B cell (primary cell): ENCODE results near the gene PRR35. TPM values are rescaled to one million over a fixed set of nuclear protein-coding genes. Genes with fewer than 3 reads are reported as not detected.

Experiments used
- ATAC-seq: fragments of 200-7000 bp; cut with Tn5 transposase; one replicate; pipeline ENCODE4 v1.10.0; 2021; ENCODE audit warnings: low read depth, mild to moderate bottlenecking, moderate number of reproducible peaks, moderate library complexity
- CTCF ChIA-PET: fragments of 350-600 bp; sonication (Branson Sonifier 250); formaldehyde crosslinking; loops from one replicate; lab custom pipeline; 2021; ENCODE audit warnings: antibody characterized with exemption, inconsistent platforms; lab: Charles Lee
- POLR2A ChIA-PET: fragments of 350-600 bp; sonication (Branson Sonifier 250); formaldehyde crosslinking; loops from one replicate; lab custom pipeline; 2021; ENCODE audit warnings: antibody characterized with exemption; lab: Charles Lee
- DNase-seq: peaks from one replicate; pipeline ENCODE4 v3.0.0; 2013
- H2AFZ ChIP-seq: 2 replicates; pipeline ENCODE4 v1.6.1; 2012; ENCODE audit warnings: mild to moderate bottlenecking, low read depth, low read length; ENCODE audit not compliant: insufficient read depth, poor library complexity, severe bottlenecking
- H3K27ac ChIP-seq, 2 donors: 1 replicate in 1 of 2; 2 replicates in 1 of 2; pipeline ENCODE4 v1.5.1; 2012 to 2013; ENCODE audit warnings: low read length in 2 of 2, mild to moderate bottlenecking in 2 of 2, moderate library complexity in 1 of 2
- H3K27me3 ChIP-seq, 4 experiments: fragments of 200-600 bp in 1 of 4; sonication (generic) in 1 of 4; replicated peaks in 1 of 4; 1 replicate in 2 of 4; 2 replicates in 2 of 4; pipeline versions ENCODE4 v1.6.1 to v1.7.0; 2013 to 2016; ENCODE audit warnings: low read length in 3 of 4, mild to moderate bottlenecking in 2 of 4, mixed read lengths in 1 of 4, moderate library complexity in 1 of 4; ENCODE audit not compliant: insufficient read depth in 4 of 4, control insufficient read depth in 3 of 4; ENCODE audit errors: control extremely low read depth in 1 of 4
- H3K36me3 ChIP-seq, 2 experiments: replicated peaks in 1 of 2; 1 replicate in 1 of 2; 2 replicates in 1 of 2; pipeline versions ENCODE4 v1.6.1 to v1.7.1; 2013; ENCODE audit warnings: low read length in 1 of 2; ENCODE audit not compliant: insufficient read depth in 2 of 2, control insufficient read depth in 1 of 2; ENCODE audit errors: control extremely low read depth in 1 of 2, extremely low read depth in 1 of 2
- H3K4me1 ChIP-seq, 2 donors: fragments of 200-600 bp in 1 of 2; sonication (generic) in 1 of 2; 1 replicate in 1 of 2; 2 replicates in 1 of 2; pipeline versions ENCODE4 v1.5.1 to v1.6.1; 2013 to 2017; ENCODE audit warnings: low read length in 2 of 2; ENCODE audit not compliant: control insufficient read depth in 2 of 2, insufficient read depth in 2 of 2
- H3K4me2 ChIP-seq: replicated peaks from 2 replicates; pipeline ENCODE3; 2012; ENCODE audit warnings: mild to moderate bottlenecking, low read depth, low read length; ENCODE audit not compliant: poor library complexity, severe bottlenecking
- H3K4me3 ChIP-seq, 5 experiments: fragments of 200-600 bp in 1 of 5; sonication (generic) in 1 of 5; 1 replicate in 3 of 5; 2 replicates in 2 of 5; pipeline versions ENCODE4 v1.5.1 to v1.7.0; 2011 to 2016; ENCODE audit warnings: low read length in 4 of 5, mild to moderate bottlenecking in 4 of 5, low read depth in 2 of 5, control low read depth in 1 of 5, moderate library complexity in 1 of 5; ENCODE audit not compliant: insufficient read depth in 1 of 5; ENCODE audit errors: control extremely low read depth in 1 of 5, extremely low read depth in 1 of 5
- H3K79me2 ChIP-seq: fragments of 200-600 bp; sonication (generic); one replicate; pipeline ENCODE4 v1.6.0; 2016; ENCODE audit warnings: low read length; ENCODE audit not compliant: control insufficient read depth, insufficient read depth
- H3K9ac ChIP-seq: fragments of 200-600 bp; sonication (generic); 2 replicates; pipeline ENCODE4 v1.6.1; 2017; ENCODE audit warnings: mild to moderate bottlenecking, low read length, moderate library complexity
- H3K9me3 ChIP-seq, 3 donors: one replicate each; pipeline versions ENCODE4 v1.6.1 to v1.7.1; 2013; ENCODE audit warnings: low read length in 2 of 3; ENCODE audit not compliant: control insufficient read depth in 2 of 3, insufficient read depth in 1 of 3; ENCODE audit errors: control extremely low read depth in 1 of 3
- H4K20me1 ChIP-seq: 2 replicates; pipeline ENCODE4 v1.6.0; 2012; ENCODE audit warnings: mild to moderate bottlenecking, low read length; ENCODE audit not compliant: insufficient read depth, control insufficient read depth, poor library complexity, severe bottlenecking
- H3K27ac Mint-ChIP-seq: one replicate; pipeline ENCODE4 v1.8.0; 2021; ENCODE audit warnings: mixed read lengths
- H3K27me3 Mint-ChIP-seq: one replicate; pipeline ENCODE4 v1.8.0; 2021; ENCODE audit warnings: mixed read lengths
- H3K4me1 Mint-ChIP-seq: one replicate; pipeline ENCODE4 v1.8.0; 2021; ENCODE audit warnings: mixed read lengths
- H3K4me3 Mint-ChIP-seq: one replicate; pipeline ENCODE4 v1.8.0; 2021; ENCODE audit warnings: mixed read lengths
- H3K9me3 Mint-ChIP-seq: one replicate; pipeline ENCODE4 v1.8.0; 2022; ENCODE audit warnings: mixed read lengths; ENCODE audit not compliant: insufficient read depth
- CTCF ChIP-seq: fragments of 200-600 bp; IDR thresholded peaks from one replicate; pipeline ENCODE4 v1.8.0; 2022; ENCODE audit warnings: antibody characterized with exemption, mild to moderate bottlenecking
- EZH2 ChIP-seq: IDR thresholded peaks from 2 replicates; pipeline ENCODE4 v1.6.1; 2012; ENCODE audit warnings: borderline replicate concordance, low read depth, mild to moderate bottlenecking, moderate library complexity, low read length; ENCODE audit not compliant: insufficient read depth, poor library complexity, severe bottlenecking
- WGBS: methylation state at CpG from one replicate; pipeline ENCODE4 v1.1.5; 2013; ENCODE audit warnings: missing lambda C conversion rate; ENCODE audit not compliant: insufficient coverage; 5-methylcytosine and 5-hydroxymethylcytosine counted together
- intact Hi-C: fragments of 100-400 bp; cut with micrococcal nuclease; formaldehyde crosslinking; loops from one replicate; pipeline ENCODE4 v1.10.0; 2022
- polyA plus RNA-seq: library from polyadenylated mRNA; depleted of rRNA; stranded (reverse); fragments of >200 nt; gene quantifications from 2 replicates; pipeline ENCODE4 v1.2.3, GENCODE V29; 2012
- total RNA-seq, 2 donors: library from RNA; stranded (reverse); fragments of 120-200 nt in 1 of 2; gene quantifications; 1 replicate in 1 of 2; 2 replicates in 1 of 2; pipeline versions ENCODE4 v1.2.3 to v1.2.4, GENCODE V29; 2013 to 2022

The PRR35 gene
- total and polyA plus RNA-seq, 2 donors (not counting 1 experiment from before 2014, with no cell fraction given): not detected

GRCh38 chr16:586047-586644 lies 26.0 kb downstream of the PRR35 start:
- TF ChIP-seq CTCF (no peak), EZH2 (no peak)
- H3K4me3 Mint-ChIP-seq: no peak overlapping the region
- POLR2A ChIA-PET: interaction anchor here (0.7 kb wide), 1 partner anchor 59 kb away, joined by 3 read pairs; no protein-coding TSS in a partner anchor

More at GRCh38 chr16:586047-586644, 26.0 kb downstream of the PRR35 start:
- no peaks in the 10 kb centered on the region for H3K9me3 ChIP-seq
- H3K27me3 ChIP-seq: peaks cover 0 to 2% (median 0%) of the 10 kb centered on the region in 4 experiments
- ATAC-seq (no peak), DNase-seq (no peak)
- no peak overlapping the region for H3K27ac Mint-ChIP-seq
- CTCF ChIA-PET: no interaction called here
- H3K27me3 Mint-ChIP-seq: no peaks in the 10 kb centered on the region
- H3K9ac ChIP-seq: no peak overlapping the region
- no peak overlapping the region for H3K4me3 ChIP-seq
- intact Hi-C loops: loop anchor here (5.0 kb wide), 1 partner anchor 184 kb away; the partner anchor contains the start of gene DECR2
- H3K79me2 ChIP-seq: peaks cover 22% of the 10 kb centered on the region
- no peak overlapping the region for H3K27ac ChIP-seq
- 74% methylated on average over 16 of the region's 16 CpGs for WGBS
- no peaks in the 10 kb centered on the region for H3K36me3 ChIP-seq
- peaks cover 26% of the 10 kb centered on the region for H3K4me1 Mint-ChIP-seq
- H2AFZ ChIP-seq: no peak overlapping the region
- H3K4me2 ChIP-seq: no peak overlapping the region
- no peaks in the 10 kb centered on the region for H3K9me3 Mint-ChIP-seq
- H4K20me1 ChIP-seq: peaks cover 24% of the 10 kb centered on the region
- peaks cover 14 to 23% of the 10 kb centered on the region in 2 donors for H3K4me1 ChIP-seq
